Panc1 (cell line): ENCODE data around the gene WASF3.

Source experiments
- POLR2AphosphoS5 ChIP-seq: IDR thresholded peaks from 2 replicates; pipeline ENCODE4 v1.6.1; 2012; ENCODE audit warnings: mild to moderate bottlenecking, low read depth, low read length, moderate library complexity
- SIN3A ChIP-seq: IDR thresholded peaks from 2 replicates; pipeline ENCODE4 v1.6.1; 2012; ENCODE audit warnings: low read depth, mild to moderate bottlenecking, low read length, moderate library complexity, borderline replicate concordance; ENCODE audit not compliant: insufficient read depth
- TF ChIP-seq, protein P1 (sequence below): fragments of 450-650 bp; IDR thresholded peaks from 2 replicates; pipeline ENCODE4 v1.5.1; 2017; ENCODE audit warnings: mild to moderate bottlenecking
- TF ChIP-seq, protein P2 (sequence below), 2 experiments: IDR thresholded peaks; 2 replicates each; pipeline ENCODE4 v1.6.1; 2011 to 2012; ENCODE audit warnings: low read depth in 2 of 2, control low read depth in 1 of 2, low read length in 1 of 2, mild to moderate bottlenecking in 1 of 2, moderate library complexity in 1 of 2; ENCODE audit not compliant: insufficient read depth in 1 of 2

DNA sequence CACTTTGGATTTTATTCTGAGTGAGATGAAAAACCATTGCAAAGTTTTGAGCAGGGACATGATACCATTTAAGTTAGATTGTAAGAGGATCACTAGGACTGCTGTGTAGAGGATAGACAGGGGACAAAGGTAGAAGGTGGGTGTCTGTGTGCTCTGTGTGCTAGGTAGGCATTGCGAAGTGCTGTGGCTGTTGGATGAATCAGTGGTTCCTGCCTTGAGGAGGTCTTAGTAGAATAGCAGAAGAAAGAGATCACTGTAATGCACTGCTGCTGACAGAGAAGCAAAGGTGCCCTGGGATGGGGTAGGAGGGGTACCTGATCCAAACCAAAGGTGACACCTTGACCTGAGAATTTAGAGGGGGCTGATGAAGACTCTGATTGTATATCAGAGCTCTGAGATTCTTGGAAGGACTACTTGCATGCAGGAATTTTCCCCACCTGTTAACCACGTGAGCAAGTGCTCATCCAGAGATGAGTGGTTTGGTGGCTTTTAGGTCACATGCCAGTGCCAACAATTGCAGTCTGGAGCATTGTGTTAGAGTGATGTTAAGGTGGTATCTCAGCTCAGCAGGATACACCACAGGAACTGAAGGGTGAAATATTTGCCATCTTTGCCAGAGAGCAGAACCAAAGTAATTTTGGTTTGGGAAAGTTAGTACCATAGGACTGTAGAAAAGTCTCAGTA, 10.8 kb downstream of the WASF3 start:
- TF ChIP-seq SIN3A (no peak), POLR2AphosphoS5 (no peak)
- TF ChIP-seq, protein P1, sequence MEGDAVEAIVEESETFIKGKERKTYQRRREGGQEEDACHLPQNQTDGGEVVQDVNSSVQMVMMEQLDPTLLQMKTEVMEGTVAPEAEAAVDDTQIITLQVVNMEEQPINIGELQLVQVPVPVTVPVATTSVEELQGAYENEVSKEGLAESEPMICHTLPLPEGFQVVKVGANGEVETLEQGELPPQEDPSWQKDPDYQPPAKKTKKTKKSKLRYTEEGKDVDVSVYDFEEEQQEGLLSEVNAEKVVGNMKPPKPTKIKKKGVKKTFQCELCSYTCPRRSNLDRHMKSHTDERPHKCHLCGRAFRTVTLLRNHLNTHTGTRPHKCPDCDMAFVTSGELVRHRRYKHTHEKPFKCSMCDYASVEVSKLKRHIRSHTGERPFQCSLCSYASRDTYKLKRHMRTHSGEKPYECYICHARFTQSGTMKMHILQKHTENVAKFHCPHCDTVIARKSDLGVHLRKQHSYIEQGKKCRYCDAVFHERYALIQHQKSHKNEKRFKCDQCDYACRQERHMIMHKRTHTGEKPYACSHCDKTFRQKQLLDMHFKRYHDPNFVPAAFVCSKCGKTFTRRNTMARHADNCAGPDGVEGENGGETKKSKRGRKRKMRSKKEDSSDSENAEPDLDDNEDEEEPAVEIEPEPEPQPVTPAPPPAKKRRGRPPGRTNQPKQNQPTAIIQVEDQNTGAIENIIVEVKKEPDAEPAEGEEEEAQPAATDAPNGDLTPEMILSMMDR = no peak
- TF ChIP-seq, protein P2, sequence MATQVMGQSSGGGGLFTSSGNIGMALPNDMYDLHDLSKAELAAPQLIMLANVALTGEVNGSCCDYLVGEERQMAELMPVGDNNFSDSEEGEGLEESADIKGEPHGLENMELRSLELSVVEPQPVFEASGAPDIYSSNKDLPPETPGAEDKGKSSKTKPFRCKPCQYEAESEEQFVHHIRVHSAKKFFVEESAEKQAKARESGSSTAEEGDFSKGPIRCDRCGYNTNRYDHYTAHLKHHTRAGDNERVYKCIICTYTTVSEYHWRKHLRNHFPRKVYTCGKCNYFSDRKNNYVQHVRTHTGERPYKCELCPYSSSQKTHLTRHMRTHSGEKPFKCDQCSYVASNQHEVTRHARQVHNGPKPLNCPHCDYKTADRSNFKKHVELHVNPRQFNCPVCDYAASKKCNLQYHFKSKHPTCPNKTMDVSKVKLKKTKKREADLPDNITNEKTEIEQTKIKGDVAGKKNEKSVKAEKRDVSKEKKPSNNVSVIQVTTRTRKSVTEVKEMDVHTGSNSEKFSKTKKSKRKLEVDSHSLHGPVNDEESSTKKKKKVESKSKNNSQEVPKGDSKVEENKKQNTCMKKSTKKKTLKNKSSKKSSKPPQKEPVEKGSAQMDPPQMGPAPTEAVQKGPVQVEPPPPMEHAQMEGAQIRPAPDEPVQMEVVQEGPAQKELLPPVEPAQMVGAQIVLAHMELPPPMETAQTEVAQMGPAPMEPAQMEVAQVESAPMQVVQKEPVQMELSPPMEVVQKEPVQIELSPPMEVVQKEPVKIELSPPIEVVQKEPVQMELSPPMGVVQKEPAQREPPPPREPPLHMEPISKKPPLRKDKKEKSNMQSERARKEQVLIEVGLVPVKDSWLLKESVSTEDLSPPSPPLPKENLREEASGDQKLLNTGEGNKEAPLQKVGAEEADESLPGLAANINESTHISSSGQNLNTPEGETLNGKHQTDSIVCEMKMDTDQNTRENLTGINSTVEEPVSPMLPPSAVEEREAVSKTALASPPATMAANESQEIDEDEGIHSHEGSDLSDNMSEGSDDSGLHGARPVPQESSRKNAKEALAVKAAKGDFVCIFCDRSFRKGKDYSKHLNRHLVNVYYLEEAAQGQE (IDR thresholded peaks at IDR 0.05; ENCODE audit: insufficient read depth in 1 of 2, low read depth in 2 of 2, low read length in 1 of 2) = no peak
